CD4-positive, alpha-beta T cell treated with Interleukin-4 for 4 hours (primary cell): ENCODE results near the gene TCF25.
"Not testable (repeated sequence)": the region's sequence is repeated elsewhere in the genome, so short reads cannot be mapped to it uniquely, and the experiment has no call there.

Source experiments
- DNase-seq: peaks from one replicate; pipeline ENCODE4 v3.0.0-alpha.2; 2020

Gene TCF25

DNA sequence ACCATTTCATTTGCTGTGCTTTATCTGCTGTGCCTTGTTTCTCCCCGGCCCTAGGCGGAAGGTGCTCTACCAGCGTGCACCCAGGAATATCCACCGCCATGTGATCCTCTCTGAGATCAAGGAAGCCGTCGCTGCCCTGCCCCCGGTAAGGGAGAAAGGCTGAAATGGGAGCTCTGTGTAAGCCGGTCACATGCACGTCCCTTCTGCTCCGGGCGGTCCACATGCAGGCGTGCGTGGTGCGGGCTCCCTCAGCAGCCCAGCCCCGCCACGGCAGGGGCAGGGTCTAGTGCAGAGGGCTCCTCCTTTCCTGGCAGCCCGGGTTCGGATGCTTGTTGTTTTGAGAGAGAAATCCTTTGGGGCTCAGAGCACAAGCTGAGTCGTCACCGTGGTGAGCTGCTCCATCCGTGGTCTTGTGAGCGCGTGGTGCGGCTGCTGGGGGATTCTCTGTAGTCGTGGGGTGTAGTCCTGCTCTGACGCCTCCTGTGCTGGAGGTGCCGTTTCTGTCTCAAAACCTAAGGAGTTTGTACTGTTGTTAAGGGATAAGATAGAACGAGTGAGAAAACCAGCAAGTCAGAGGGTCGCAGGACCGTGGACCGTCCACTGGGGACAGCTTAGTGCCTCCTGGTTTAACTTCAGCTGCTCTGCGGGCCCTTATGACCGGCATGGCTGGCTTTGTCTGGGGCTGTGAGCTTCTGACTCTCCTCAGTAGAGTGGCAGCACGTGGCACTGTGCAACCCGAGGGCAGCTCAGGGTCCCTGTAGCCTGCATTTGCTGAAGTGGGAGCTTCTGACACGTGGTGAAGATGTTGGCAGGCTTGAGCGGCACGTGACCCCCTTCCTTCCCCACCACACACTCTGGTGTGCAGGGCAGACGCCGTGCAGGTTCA lies 33.0 kb downstream of the TCF25 start:
- DNase-seq, result no peak

DNA sequence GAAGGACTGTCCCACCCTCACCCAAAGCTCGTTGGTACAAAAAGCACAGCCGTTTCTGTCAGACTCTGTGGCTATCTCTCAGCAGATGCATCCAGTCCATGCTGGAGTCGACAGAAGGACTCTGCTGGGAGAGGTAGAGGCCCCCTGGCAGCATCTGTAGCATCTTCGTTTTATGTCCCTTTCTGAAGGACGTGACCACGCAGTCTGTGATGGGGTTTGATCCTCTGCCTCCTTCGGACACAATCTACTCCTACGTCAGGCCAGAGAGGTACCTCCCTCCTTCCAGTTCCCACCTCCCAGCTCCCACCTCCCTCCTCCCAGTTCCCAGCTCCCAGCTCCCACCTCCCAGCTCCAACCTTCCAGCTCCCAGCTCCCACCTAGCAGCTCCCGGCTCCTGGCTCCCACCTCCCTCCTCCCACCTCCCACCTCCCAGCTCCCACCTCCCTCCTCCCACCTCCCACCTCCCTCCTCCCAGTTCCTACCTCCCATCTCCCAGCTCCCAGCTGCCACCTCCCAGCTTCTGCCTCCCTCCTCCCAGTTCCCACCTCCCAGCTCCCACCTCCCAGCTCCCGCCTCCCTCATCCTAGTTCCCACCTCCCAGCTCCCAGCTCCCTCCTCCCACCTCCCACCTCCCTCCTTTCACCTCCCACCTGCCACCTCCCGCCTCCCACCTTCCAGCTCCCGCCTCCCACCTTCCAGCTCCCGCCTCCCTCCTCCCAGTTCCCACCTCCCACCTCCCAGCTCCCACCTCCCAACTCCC lies 33.8 kb downstream of the TCF25 start:
- no peak for DNase-seq

DNA sequence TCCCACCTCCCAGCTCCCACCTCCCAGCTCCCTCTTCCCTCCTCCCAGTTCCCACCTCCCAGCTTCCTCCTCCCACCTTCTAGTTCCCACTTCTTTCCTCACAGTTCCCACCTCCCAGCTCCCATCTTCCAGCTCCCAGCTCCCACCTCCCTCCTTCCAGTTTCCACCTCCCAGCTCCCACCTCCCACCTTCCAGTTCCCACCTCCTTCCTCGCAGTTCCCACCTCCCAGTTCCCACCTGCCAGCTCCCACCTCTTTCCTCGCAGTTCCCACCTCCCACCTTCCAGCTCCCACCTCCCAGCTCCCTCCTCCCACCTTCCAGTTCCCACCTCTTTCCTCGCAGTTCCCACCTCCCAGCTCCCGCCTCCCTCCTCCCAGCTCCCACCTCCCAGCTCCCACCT lies 34.8 kb downstream of the TCF25 start:
- DNase-seq, result no peak

DNA sequence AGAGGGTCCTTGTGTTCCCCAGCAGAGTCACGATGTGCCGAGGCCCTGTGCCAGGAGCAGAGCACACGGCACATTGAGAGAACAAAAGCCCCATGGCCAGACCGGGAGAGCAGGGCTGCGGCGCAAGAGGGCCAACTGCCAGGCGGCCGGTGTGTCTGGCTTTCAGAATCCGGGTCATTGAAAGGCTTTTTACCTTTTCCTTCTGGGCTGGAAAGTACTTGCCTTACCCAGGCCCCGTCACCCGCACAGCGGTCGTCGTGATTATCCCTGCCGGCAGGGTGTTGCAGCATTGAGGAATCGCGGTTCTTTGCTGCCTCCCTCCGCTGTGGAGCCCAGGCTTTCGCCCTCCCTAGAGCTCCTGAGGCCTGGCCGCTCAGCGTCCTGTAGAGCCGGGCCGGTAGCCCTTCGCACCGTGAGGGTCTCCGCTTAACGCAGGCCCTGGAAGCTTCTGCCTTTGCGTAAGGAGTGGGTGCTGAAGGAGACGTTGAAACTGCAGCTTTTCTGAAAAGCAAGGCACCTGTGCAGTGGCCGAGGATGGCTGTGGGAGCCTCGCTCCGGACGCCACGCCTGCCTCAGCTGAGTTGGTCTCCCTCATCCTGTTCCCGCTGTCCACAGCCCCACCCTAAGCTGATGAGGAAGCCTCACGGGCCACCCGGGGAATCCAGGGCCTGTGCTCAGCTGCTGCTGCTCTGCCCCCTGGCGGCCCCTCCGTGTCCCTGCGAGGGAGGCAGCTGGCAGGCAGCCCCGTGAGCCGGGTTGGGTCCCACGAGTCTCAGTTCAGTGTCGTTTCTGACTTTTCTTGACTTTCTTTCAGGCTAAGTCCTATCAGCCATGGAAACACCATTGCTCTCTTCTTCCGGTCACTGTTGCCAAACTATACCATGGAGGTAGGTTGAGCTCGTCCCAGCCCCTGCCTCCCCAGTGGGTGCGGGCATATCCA lies 36.7 kb downstream of the TCF25 start:
- peak; percentile 58 for DNase-seq

DNA sequence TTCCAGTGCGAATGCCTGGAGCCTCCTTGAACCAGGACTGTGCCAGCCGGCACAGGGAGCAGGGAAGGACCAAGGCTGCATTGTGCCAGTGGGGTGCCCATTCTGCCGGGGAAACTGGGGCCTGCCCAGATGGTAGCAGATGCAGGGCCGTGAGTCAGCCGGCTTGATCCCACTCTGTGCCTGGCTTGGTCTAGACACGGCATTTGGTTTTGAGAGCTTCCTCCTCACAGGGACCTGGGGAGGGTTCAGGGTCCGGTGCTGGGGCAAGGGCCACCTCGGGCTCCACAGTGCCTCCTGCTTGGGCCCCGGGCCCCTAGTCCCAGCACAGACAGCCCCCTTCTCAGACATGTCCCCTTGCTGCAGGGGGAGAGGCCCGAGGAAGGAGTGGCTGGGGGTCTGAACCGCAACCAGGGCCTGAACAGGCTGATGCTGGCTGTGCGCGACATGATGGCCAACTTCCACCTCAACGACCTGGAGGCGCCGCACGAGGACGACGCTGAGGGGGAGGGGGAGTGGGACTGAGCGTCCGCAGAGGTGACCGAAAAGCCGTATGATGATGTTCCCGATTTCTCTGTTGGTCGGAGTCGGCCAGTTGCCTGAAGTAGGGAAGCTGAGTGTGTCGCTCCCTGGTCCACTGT lies 37.4 kb downstream of the TCF25 start:
- no peak for DNase-seq

DNA sequence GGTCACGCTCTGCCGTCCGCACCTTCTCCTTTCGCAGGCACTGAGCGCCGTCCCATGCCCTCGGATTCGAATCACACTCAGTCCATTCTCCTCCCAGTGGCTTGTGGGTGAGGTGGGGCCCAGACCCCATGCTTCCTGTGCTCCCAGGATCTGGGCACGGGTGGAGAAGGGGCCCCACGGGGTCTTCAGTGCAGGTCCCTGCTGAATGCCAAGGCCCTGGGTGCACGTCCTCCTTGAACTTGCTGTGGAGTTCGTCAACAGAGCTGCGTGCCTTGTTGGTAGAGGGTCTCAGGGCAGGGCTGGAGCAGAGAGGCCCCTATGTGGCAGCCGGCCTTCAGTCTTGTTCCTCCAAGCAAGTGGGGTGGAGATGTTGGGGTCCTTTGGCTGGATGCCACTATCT lies 38.0 kb downstream of the TCF25 start:
- no peak for DNase-seq

DNA sequence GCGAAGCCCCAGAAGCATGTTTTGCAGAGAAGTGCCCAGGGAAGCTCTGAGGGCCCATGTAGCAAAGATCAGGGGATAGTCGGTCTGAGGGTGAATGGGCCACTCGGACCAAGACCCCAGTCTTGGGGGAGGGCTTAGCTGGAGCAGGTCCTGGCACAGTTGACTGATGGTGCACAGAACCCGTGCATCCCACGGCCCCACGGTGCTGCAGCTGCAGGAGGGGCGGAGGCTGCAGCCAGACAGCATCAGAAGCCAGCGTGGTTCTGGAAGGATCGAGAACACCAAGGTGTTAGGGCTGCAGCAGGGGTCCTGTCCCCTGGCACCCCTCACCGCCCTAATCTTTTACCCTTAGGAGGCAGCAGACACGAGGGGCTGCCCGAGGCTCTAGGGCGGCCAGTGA lies 38.8 kb downstream of the TCF25 start:
- no peak for DNase-seq

DNA sequence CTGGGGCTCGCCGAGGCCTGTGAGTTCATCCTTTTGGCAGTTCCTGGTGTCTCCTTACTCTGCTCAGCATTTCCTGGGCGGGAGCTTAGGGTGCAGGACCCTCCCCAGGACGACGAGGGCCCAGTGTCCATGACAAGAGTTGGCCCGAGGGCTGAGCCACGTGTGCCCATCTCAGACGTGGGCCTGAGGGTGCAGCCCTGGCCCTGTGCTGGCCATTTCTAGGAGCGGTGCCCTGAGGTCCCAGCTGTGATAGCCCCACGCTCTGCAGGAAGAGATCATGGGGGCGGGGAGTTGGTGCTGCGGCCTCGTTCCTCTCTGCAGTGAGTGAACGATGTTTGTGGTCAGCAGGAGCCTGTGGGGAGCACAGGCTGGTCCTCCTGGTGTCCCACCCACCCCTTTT lies 39.2 kb downstream of the TCF25 start:
- no peak for DNase-seq

DNA sequence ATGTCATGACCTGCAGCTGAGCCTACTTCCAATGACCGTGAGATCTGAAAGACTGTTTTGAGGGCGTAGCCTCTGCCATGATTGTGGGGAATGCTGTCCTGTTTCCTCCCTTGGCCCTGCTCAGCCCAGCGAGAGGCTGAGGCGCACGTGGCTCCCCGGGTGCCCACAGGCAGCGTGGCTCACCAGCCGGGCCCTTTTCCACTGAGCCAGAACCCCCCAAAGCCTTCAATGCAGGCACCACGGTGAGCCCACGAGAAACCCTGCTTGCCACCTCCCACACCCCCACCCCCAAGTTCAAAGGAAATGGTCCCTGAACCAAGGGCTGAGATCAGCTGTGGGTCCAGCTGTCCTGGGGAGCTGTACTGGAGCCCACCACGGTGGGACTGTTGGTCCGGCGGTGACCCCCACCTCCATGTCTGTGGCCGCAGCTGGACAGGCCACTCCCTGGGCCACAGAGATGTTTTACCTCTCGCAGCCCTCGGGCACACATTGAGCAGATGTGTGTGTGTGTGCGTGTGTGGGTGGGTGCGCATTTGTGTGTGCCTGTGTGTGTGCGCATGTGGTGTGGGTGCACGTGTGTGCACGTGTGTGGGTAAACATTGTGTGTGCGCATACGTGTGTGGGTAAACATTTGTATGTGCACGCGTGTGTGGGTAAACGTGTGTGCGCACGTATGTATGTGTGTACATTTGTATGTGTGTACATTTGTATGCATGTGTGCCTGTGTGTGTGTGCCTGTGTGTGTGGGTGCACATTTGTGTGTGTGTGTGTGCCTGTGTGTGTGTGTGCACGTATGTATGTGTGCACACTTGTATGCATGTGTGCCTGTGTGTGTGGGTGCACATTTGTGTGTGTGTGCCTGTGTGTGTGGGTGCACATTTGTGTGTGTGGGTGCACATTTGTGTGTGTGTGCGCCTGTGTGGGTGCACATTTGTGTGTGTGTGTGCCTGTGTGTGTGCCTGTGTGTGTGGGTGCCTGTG lies 40.3 kb downstream of the TCF25 start:
- DNase-seq, result no peak

DNA sequence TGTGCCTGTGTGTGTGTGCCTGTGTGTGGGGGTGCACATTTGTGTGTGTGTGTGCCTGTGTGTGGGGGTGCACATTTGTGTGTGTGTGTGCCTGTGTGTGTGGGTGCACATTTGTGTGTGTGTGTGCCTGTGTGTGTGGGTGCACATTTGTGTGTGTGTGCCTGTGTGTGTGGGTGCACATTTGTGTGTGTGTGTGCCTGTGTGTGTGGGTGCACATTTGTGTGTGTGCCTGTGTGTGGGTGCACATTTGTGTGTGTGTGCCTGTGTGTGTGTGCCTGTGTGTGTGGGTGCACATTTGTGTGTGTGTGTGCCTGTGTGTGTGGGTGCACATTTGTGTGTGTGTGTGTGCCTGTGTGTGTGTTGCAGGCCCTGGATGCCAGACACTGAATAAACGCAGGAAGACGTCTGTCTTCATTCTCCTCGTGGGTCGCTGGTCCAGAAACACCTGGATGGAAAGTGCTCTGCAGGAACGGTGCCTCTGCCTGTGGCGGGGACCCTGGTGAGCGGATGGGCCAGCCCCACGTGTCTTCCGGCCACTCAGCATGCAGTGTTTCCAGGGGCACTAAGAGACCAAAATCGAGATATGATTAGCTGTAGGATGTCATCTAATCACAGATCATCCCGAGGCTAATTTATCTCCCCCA lies 41.4 kb downstream of the TCF25 start:
- DNase-seq, result not testable (repeated sequence)

DNA sequence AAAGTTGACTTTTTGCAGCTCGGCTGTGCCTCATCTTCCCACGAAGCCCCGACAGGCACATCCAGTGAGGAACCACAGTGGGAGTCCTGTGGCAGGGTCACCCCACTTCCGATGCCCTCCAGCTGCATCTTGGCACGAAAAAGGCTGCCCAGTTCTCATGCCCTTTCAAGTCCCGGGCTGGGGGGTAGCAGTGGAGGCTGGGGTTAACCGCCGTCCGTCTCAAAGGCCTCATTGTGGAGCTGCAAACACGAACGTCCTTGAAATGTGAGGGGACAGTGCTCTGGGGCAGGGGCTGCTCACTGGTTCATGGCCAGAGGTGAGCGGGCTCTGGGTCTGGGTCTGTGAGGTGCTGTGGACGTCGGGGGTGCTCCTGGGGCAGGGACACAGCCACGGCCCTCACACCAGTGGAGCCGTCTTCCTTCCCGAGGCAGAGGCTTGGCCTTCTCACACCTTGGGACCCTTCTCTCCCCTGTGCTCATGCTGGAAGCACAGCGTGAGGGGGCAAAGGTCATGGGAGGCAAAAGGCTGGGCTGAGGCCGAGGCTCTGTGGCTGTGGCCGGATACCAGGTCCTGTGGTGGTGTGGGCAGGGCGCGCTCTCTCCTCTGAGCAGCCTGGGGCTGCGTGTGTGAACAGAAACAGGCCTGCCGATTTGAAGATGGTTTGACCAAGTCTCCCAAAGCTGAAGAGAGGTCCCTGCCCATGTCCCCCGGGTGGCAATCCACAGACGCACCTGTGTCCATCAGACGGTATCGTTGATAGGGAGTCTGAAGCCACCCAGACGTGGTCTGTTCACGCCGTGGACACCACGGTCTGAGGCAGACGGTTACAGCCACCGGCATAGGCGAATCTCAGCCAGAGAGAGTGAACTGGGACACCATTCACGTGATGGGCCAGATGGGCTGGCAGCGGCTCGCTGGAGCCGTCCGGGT lies 42.2 kb downstream of the TCF25 start:
- no peak for DNase-seq

DNA sequence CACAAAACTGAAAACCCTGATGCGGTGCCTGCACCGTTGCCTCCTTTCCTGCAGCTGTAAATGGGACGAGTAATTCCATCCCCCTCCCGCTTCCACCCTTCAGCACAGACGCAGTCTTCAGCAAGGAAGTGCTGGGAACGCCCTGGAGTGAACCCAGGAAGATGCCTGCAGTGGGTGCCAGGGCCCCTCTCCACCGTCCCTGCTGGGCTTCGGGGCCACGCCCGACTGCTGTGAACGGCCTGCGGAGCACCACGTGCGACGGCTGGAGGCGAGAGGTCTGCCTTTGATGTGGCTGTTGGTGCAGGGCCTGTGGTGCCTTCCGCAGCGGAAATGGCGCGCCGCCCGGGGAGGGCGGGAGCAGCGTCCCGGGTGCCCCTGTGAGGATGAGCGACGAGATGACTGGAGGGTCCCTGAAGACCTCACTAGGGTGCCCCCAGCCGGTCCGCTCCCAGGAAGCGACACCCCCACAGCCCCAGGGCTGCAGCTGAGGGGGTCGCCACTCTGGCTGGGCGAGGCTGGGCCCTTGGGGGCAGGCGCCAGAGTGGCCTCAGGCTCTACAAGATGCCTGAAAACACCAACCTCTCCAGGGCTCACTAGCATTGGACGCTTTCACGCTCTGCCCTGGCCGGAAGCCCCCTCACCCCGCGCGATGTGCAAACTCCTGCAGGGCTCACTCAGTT lies 44.5 kb downstream of the TCF25 start:
- peak; percentile 74 for DNase-seq

DNA sequence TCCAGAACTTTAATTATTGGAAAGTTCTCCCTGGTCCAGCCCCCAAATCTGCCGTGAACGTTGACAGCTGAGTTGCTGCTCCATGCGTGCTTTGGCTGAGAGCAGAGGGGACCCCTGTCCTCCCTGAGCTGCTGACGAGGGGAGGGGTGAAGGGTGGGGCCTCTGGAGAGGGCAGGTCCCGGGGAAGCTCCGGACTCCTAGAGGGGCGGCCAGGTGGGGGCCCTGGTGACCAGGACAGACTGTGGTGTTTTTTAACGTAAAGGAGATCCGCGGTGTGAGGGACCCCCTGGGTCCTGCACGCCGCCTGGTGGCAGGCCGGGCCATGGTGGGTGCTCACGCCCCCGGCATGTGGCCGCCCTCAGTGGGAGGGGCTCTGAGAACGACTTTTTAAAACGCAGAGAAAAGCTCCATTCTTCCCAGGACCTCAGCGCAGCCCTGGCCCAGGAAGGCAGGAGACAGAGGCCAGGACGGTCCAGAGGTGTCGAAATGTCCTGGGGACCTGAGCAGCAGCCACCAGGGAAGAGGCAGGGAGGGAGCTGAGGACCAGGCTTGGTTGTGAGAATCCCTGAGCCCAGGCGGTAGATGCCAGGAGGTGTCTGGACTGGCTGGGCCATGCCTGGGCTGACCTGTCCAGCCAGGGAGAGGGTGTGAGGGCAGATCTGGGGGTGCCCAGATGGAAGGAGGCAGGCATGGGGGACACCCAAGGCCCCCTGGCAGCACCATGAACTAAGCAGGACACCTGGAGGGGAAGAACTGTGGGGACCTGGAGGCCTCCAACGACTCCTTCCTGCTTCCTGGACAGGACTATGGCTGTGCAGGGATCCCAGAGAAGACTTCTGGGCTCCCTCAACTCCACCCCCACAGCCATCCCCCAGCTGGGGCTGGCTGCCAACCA lies 45.3 kb downstream of the TCF25 start, which contains the start of gene MC1R:
TSS of gene MC1R (plus strand) at position 410 of the 895 bp plus-strand sequence. CDS start at position 807, 397 bp downstream.
- DNase-seq, result no peak

DNA sequence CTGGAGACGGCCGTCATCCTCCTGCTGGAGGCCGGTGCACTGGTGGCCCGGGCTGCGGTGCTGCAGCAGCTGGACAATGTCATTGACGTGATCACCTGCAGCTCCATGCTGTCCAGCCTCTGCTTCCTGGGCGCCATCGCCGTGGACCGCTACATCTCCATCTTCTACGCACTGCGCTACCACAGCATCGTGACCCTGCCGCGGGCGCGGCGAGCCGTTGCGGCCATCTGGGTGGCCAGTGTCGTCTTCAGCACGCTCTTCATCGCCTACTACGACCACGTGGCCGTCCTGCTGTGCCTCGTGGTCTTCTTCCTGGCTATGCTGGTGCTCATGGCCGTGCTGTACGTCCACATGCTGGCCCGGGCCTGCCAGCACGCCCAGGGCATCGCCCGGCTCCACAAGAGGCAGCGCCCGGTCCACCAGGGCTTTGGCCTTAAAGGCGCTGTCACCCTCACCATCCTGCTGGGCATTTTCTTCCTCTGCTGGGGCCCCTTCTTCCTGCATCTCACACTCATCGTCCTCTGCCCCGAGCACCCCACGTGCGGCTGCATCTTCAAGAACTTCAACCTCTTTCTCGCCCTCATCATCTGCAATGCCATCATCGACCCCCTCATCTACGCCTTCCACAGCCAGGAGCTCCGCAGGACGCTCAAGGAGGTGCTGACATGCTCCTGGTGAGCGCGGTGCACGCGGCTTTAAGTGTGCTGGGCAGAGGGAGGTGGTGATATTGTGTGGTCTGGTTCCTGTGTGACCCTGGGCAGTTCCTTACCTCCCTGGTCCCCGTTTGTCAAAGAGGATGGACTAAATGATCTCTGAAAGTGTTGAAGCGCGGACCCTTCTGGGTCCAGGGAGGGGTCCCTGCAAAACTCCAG lies 46.4 kb downstream of the TCF25 start:
- no peak for DNase-seq

DNA sequence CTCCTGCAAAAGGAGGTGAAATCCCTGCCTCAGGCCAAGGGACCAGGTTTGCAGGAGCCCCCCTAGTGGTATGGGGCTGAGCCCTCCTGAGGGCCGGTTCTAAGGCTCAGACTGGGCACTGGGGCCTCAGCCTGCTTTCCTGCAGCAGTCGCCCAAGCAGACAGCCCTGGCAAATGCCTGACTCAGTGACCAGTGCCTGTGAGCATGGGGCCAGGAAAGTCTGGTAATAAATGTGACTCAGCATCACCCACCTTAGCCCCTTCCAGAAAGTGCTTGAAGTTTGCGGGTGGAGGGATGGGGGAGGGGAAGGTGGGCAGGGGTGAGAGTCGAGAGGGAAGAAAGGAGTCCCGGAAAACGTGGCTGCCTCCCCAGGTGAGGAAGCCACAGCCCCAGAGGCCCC lies 47.3 kb downstream of the TCF25 start:
- DNase-seq, result no peak

DNA sequence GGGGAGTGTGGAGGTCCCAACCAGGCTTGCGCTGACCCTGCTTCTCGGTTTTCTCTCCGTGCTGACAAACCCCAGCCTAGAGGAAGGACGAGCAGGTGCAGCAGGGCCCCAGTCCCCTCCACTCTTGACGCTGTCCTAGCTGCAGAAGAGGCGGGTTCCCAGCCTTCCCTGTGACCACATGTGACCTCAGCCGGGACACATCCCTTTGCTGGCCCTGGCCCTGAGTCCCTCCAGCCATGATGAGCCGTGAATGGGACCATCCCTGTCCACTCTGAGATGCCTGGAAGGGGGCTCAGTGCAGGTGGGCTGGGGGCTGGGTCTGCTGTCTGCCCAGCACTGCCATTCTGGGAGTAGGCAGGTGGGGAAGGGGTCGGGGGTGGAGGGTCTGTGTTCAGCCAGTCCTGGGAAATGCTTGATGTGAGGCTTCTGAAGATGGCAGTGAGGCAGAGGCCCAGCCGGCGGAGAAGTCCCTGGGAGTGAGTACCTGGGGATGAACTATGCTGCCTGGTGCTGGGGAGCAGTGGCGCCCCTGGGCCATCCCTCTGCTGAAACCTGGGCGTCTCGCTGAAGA lies 47.8 kb downstream of the TCF25 start:
- DNase-seq, result no peak
